Endothelial cell of umbilical vein (primary cell): ENCODE measurements around the gene HSD3B7. TPM values are rescaled to one million over a fixed set of nuclear protein-coding genes. Genes with fewer than 3 reads are reported as not detected.

Experiments used
- BruUV-seq: library from RNA; stranded (reverse); fragments of 400-500 nt; replicated peaks from 2 replicates; lab custom pipeline; 2021; lab: Mats Ljungman, UMichigan
- CTCF ChIA-PET: fragments of 300-600, 350-600 bp; sonication (Branson Sonifier 250); formaldehyde crosslinking; loops from one replicate; lab custom pipeline; 2021; ENCODE audit warnings: antibody characterized with exemption, inconsistent platforms; lab: Charles Lee
- POLR2A ChIA-PET: fragments of 300-600, 350-600 bp; sonication (Branson Sonifier 250); formaldehyde crosslinking; loops from one replicate; lab custom pipeline; 2021; ENCODE audit warnings: antibody characterized with exemption, inconsistent platforms; lab: Charles Lee
- DNase-seq: peaks from one replicate; pipeline ENCODE4 v3.0.0-alpha.2; 2011; ENCODE audit warnings: low read depth, low spot score
- FAIRE-seq: peaks from 2 replicates; lab custom pipeline; 2011; peaks lifted over from hg19 to GRCh38; lab: Jason Lieb, UNC
- H2AFZ ChIP-seq: 2 replicates; pipeline ENCODE4 v1.6.0; 2012; ENCODE audit warnings: low read depth, low read length, control low read depth, inconsistent platforms
- H3K27ac ChIP-seq: 2 replicates; pipeline ENCODE4 v1.5.1; 2011; ENCODE audit warnings: low read depth, mild to moderate bottlenecking, control low read depth, low read length, moderate library complexity; ENCODE audit not compliant: insufficient read depth
- H3K27me3 ChIP-seq, 2 experiments: 2 replicates each; pipeline versions ENCODE4 v1.6.0 to v1.6.1; 2011; ENCODE audit warnings: low read length in 2 of 2, mixed read lengths in 1 of 2; ENCODE audit not compliant: control insufficient read depth in 2 of 2, insufficient read depth in 2 of 2
- H3K36me3 ChIP-seq, 2 experiments: 2 replicates in 1 of 2; 3 replicates in 1 of 2; pipeline ENCODE4 v1.5.1; 2011; ENCODE audit warnings: low read length in 2 of 2, mild to moderate bottlenecking in 1 of 2, moderate library complexity in 1 of 2; ENCODE audit not compliant: control insufficient read depth in 2 of 2, insufficient read depth in 2 of 2; ENCODE audit errors: extremely low read depth in 1 of 2
- H3K4me1 ChIP-seq: 3 replicates; pipeline ENCODE4 v1.5.1; 2011; ENCODE audit warnings: mild to moderate bottlenecking, low read length; ENCODE audit not compliant: control insufficient read depth, insufficient read depth; ENCODE audit errors: extremely low read depth
- H3K4me2 ChIP-seq: 2 replicates; pipeline ENCODE4 v1.6.1; 2011; ENCODE audit warnings: low read length, control low read depth, mixed read lengths; ENCODE audit not compliant: insufficient read depth
- H3K4me3 ChIP-seq, 3 experiments: fragments of 200-600 bp in 1 of 3; sonication (generic), shearing (Covaris generic) in 1 of 3; replicated peaks in 1 of 3; 2 replicates each; pipeline ENCODE4 v1.5.1; 2011 to 2016; ENCODE audit warnings: control low read depth in 3 of 3, low read length in 3 of 3, mild to moderate bottlenecking in 2 of 3, inconsistent platforms in 1 of 3, low read depth in 1 of 3, moderate library complexity in 1 of 3; ENCODE audit not compliant: insufficient read depth in 1 of 3
- H3K79me2 ChIP-seq: 2 replicates; pipeline ENCODE4 v1.6.0; 2012; ENCODE audit warnings: low read length, inconsistent platforms; ENCODE audit not compliant: control insufficient read depth, insufficient read depth
- H3K9ac ChIP-seq: replicated peaks from 2 replicates; pipeline ENCODE3; 2011; ENCODE audit warnings: low read length, control low read depth; ENCODE audit not compliant: insufficient read depth; ENCODE audit errors: extremely low read depth
- H3K9me1 ChIP-seq: replicated peaks from 3 replicates; pipeline ENCODE4 v1.6.0; 2011; ENCODE audit warnings: mild to moderate bottlenecking, low read length; ENCODE audit not compliant: control insufficient read depth, insufficient read depth; ENCODE audit errors: extremely low read depth
- H3K9me3 ChIP-seq: replicated peaks from 2 replicates; pipeline ENCODE4 v1.5.1; 2012; ENCODE audit warnings: low read length, inconsistent platforms; ENCODE audit not compliant: control insufficient read depth, insufficient read depth
- H4K20me1 ChIP-seq: replicated peaks from 2 replicates; pipeline ENCODE3; 2011; ENCODE audit warnings: mild to moderate bottlenecking, low read length; ENCODE audit not compliant: control insufficient read depth, insufficient read depth; ENCODE audit errors: extremely low read depth
- EZH2 ChIP-seq: IDR thresholded peaks from 2 replicates; pipeline ENCODE4 v1.6.1; 2012; ENCODE audit warnings: borderline replicate concordance, low read depth, mild to moderate bottlenecking, moderate library complexity, low read length, inconsistent platforms; ENCODE audit not compliant: severe bottlenecking
- FOS ChIP-seq: IDR thresholded peaks from 2 replicates; pipeline ENCODE4 v1.6.1; 2011; ENCODE audit warnings: mild to moderate bottlenecking, low read length, moderate library complexity, borderline replicate concordance; ENCODE audit not compliant: insufficient read depth
- GATA2 ChIP-seq: IDR thresholded peaks from 2 replicates; pipeline ENCODE4 v1.7.0; 2011; ENCODE audit warnings: low read depth, mild to moderate bottlenecking, moderate library complexity, mixed read lengths, low read length; ENCODE audit not compliant: insufficient read length, insufficient read depth
- JUN ChIP-seq: IDR thresholded peaks from 2 replicates; pipeline ENCODE4 v1.6.1; 2011; ENCODE audit warnings: borderline replicate concordance, low read depth; ENCODE audit not compliant: insufficient read length, insufficient read depth
- MYC ChIP-seq: IDR thresholded peaks from one replicate; pipeline ENCODE4 v1.6.1; 2011; ENCODE audit warnings: mild to moderate bottlenecking, low read depth, low read length
- POLR2A ChIP-seq: IDR thresholded peaks from 2 replicates; pipeline ENCODE4 v1.6.1; 2012; ENCODE audit warnings: low read depth, mild to moderate bottlenecking, control low read depth, low read length
- POLR2AphosphoS5 ChIP-seq: IDR thresholded peaks from 2 replicates; pipeline ENCODE4 v1.6.1; 2012; ENCODE audit warnings: low read depth, mild to moderate bottlenecking, control low read depth, low read length, moderate library complexity; ENCODE audit not compliant: insufficient read depth
- dilution Hi-C: fragments of 300-500 bp; cut with MboI; formaldehyde crosslinking; loops from one replicate; pipeline ENCODE4 v1.15.0; 2019; ENCODE audit warnings: low sequenced_read_pairs; ENCODE audit not compliant: extremely low pct_ligation_motif_present
- intact Hi-C: fragments of 100-400 bp; cut with micrococcal nuclease; formaldehyde crosslinking; loops from one replicate; pipeline ENCODE4 v1.10.0; 2022
- polyA plus RNA-seq, 4 experiments: library from polyadenylated mRNA; depleted of rRNA in 3 of 4; stranded (reverse) in 3 of 4; unstranded in 1 of 4; fragments of >200 nt; gene quantifications; 2 replicates each; pipeline versions ENCODE4 v1.2.1 to v1.2.3, GENCODE V29; 2011 to 2012; ENCODE audit warnings: missing spikeins in 1 of 4
- total RNA-seq: library from RNA; stranded (reverse); gene quantifications from 2 replicates; pipeline ENCODE4 v1.2.3, GENCODE V29; 2021
- TF ChIP-seq, protein P1 (sequence below), 2 donors: IDR thresholded peaks; 1 replicate in 1 of 2; 2 replicates in 1 of 2; pipeline ENCODE4 v1.5.1; 2011; ENCODE audit warnings: low read length in 2 of 2, mild to moderate bottlenecking in 2 of 2, moderate library complexity in 2 of 2, control low read depth in 1 of 2, inconsistent platforms in 1 of 2, low read depth in 1 of 2; ENCODE audit not compliant: insufficient read depth in 1 of 2; ENCODE audit errors: extremely low read depth in 1 of 2
- TF ChIP-seq, protein P2 (sequence below): IDR thresholded peaks from 2 replicates; pipeline ENCODE4 v1.6.1; 2011; ENCODE audit not compliant: insufficient read depth, insufficient read length

The HSD3B7 gene
- total and polyA plus RNA-seq, 2 donors (not counting 3 experiments of a cell fraction or from before 2014, with no cell fraction given): 3.5 to 4.8 TPM

DNA sequence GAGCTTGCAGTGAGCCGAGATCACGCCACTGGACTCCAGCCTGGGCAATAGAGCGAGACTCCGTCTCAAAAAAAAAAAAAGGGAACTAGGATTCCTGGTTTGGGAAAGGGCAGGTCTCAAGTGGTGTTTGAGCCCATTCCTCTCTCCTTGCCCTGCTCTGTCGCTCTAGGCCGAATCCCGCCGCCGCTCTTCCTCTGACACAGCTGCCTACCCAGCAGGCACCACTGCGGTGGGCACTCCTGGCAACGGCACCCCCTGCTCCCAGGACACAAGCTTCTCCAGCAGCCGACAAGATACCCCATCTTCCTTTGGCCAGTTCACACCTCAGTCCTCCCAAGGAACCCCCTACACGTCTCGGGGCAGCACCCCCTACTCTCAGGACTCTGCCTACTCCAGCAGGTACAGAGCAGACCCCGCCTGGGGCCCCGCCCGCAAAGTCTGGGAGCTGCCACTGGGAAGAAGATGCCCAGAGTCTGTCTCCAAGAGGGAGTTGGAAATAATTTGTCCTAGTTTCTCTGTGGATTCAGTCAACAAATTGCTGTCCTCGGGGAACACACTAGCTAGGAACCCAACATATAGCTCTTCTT, 21.0 kb upstream of the HSD3B7 start:
- dilution Hi-C loops: no loop called here
- no peaks in the 10 kb centered on the region for H3K9me3 ChIP-seq
- peaks cover 7% of the 10 kb centered on the region for H3K79me2 ChIP-seq
- H3K36me3 ChIP-seq: peaks cover 30 to 55% of the 10 kb centered on the region in 2 experiments
- no peaks in the 10 kb centered on the region for H4K20me1 ChIP-seq
- FAIRE-seq (no peak), DNase-seq (no peak)
- POLR2A ChIA-PET: no interaction called here
- CTCF ChIA-PET: interaction anchor here (1.0 kb wide), 1 partner anchor 10 kb away, joined by 4 read pairs; no protein-coding TSS in a partner anchor
- BruUV-seq: no TSS peak
- H3K4me1 ChIP-seq: no peaks in the 10 kb centered on the region
- H3K4me3 ChIP-seq: no peak overlapping the region
- H3K9me1 ChIP-seq: no peaks in the 10 kb centered on the region
- H3K27ac ChIP-seq: no peak overlapping the region
- no peaks in the 10 kb centered on the region for H3K27me3 ChIP-seq
- TF ChIP-seq, protein P1, sequence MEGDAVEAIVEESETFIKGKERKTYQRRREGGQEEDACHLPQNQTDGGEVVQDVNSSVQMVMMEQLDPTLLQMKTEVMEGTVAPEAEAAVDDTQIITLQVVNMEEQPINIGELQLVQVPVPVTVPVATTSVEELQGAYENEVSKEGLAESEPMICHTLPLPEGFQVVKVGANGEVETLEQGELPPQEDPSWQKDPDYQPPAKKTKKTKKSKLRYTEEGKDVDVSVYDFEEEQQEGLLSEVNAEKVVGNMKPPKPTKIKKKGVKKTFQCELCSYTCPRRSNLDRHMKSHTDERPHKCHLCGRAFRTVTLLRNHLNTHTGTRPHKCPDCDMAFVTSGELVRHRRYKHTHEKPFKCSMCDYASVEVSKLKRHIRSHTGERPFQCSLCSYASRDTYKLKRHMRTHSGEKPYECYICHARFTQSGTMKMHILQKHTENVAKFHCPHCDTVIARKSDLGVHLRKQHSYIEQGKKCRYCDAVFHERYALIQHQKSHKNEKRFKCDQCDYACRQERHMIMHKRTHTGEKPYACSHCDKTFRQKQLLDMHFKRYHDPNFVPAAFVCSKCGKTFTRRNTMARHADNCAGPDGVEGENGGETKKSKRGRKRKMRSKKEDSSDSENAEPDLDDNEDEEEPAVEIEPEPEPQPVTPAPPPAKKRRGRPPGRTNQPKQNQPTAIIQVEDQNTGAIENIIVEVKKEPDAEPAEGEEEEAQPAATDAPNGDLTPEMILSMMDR (IDR thresholded peaks at IDR 0.05; ENCODE audit: extremely low read depth in 1 of 2, insufficient read depth in 1 of 2, low read depth in 1 of 2, low read length in 2 of 2): no peak
- TF ChIP-seq MYC (no peak), EZH2 (no peak), POLR2AphosphoS5 (no peak), JUN (no peak), POLR2A (no peak), GATA2 (no peak), FOS (no peak)
- TF ChIP-seq, protein P2, sequence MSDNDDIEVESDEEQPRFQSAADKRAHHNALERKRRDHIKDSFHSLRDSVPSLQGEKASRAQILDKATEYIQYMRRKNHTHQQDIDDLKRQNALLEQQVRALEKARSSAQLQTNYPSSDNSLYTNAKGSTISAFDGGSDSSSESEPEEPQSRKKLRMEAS: no peak
- no peak overlapping the region for H3K4me2 ChIP-seq
- no peak overlapping the region for H3K9ac ChIP-seq
- H2AFZ ChIP-seq: no peak overlapping the region
- intact Hi-C loops: no loop called here
